CD14-positive monocyte (primary cell): ENCODE results near the gene ALDH7A1. TPM values are rescaled to one million over a fixed set of nuclear protein-coding genes. Genes with fewer than 3 reads are reported as not detected.

Experiments
- DNase-seq, 3 donors: peaks; one replicate each; pipeline ENCODE4 v3.0.0-alpha.2; 2011 to 2022
- H2AFZ ChIP-seq: 2 replicates; pipeline ENCODE4 v1.6.0; 2012; ENCODE audit warnings: mild to moderate bottlenecking, low read depth, low read length, inconsistent platforms; ENCODE audit not compliant: insufficient read depth, poor library complexity, severe bottlenecking
- H3K27ac ChIP-seq, 2 donors: 1 replicate in 1 of 2; 2 replicates in 1 of 2; pipeline ENCODE4 v1.5.1; 2012 to 2013; ENCODE audit warnings: low read length in 2 of 2, control low read depth in 1 of 2, inconsistent platforms in 1 of 2, low read depth in 1 of 2, mild to moderate bottlenecking in 1 of 2
- H3K27me3 ChIP-seq, 2 donors: one replicate each; pipeline versions ENCODE4 v1.6.0 to v1.6.1; 2011 to 2013; ENCODE audit warnings: low read length in 2 of 2; ENCODE audit not compliant: control insufficient read depth in 2 of 2, insufficient read depth in 2 of 2
- H3K36me3 ChIP-seq, 2 donors: replicated peaks in 1 of 2; 1 replicate in 1 of 2; 2 replicates in 1 of 2; pipeline versions ENCODE4 v1.5.1 to v1.6.1; 2012 to 2013; ENCODE audit warnings: low read length in 2 of 2, control low read depth in 1 of 2, inconsistent platforms in 1 of 2, mild to moderate bottlenecking in 1 of 2; ENCODE audit not compliant: insufficient read depth in 2 of 2, control insufficient read depth in 1 of 2
- H3K4me1 ChIP-seq, 2 donors: 1 replicate in 1 of 2; 2 replicates in 1 of 2; pipeline versions ENCODE4 v1.5.1 to v1.6.1; 2012 to 2013; ENCODE audit warnings: low read length in 2 of 2, control low read depth in 1 of 2, inconsistent platforms in 1 of 2, mild to moderate bottlenecking in 1 of 2, moderate library complexity in 1 of 2; ENCODE audit not compliant: insufficient read depth in 2 of 2, control insufficient read depth in 1 of 2
- H3K4me2 ChIP-seq: replicated peaks from 2 replicates; pipeline ENCODE3; 2012; ENCODE audit warnings: low read length, moderate library complexity, mild to moderate bottlenecking; ENCODE audit not compliant: poor library complexity, severe bottlenecking; ENCODE audit errors: extremely low read depth
- H3K4me3 ChIP-seq, 3 experiments: fragments of 200-600 bp in 1 of 3; sonication (generic) in 1 of 3; replicated peaks in 1 of 3; 1 replicate in 2 of 3; 2 replicates in 1 of 3; pipeline ENCODE4 v1.5.1; 2011 to 2013; ENCODE audit warnings: low read length in 3 of 3, mild to moderate bottlenecking in 3 of 3, control low read depth in 2 of 3, low read depth in 2 of 3, inconsistent platforms in 1 of 3, moderate library complexity in 1 of 3
- H3K79me2 ChIP-seq: 2 replicates; pipeline ENCODE4 v1.6.0; 2012; ENCODE audit warnings: mild to moderate bottlenecking, control low read depth, inconsistent platforms, low read length, moderate library complexity; ENCODE audit not compliant: insufficient read depth
- H3K9ac ChIP-seq: 2 replicates; pipeline ENCODE4 v1.6.0; 2017; ENCODE audit warnings: low read length, mild to moderate bottlenecking; ENCODE audit not compliant: insufficient read depth, poor library complexity, severe bottlenecking
- H3K9me3 ChIP-seq, 2 donors: replicated peaks in 1 of 2; 1 replicate in 1 of 2; 2 replicates in 1 of 2; pipeline versions ENCODE4 v1.5.1 to v1.6.1; 2012 to 2013; ENCODE audit warnings: low read length in 2 of 2, control low read depth in 1 of 2; ENCODE audit not compliant: control insufficient read depth in 1 of 2, insufficient read depth in 1 of 2
- H4K20me1 ChIP-seq: 2 replicates; pipeline ENCODE4 v1.6.0; 2012; ENCODE audit warnings: mild to moderate bottlenecking, low read length, control low read depth, moderate library complexity; ENCODE audit not compliant: insufficient read depth
- H3K27ac Mint-ChIP-seq, 7 donors: one replicate each; pipeline ENCODE4 v1.8.0; 2020; ENCODE audit warnings: mild to moderate bottlenecking in 7 of 7, mixed read lengths in 7 of 7, moderate library complexity in 6 of 7, inconsistent platforms in 2 of 7
- H3K27me3 Mint-ChIP-seq, 3 donors: one replicate each; pipeline ENCODE4 v1.8.0; 2021 to 2022; ENCODE audit warnings: low read depth in 3 of 3, mild to moderate bottlenecking in 3 of 3, mixed read lengths in 3 of 3, moderate library complexity in 3 of 3, inconsistent platforms in 1 of 3
- H3K36me3 Mint-ChIP-seq, 2 donors: one replicate each; pipeline ENCODE4 v1.8.0; 2020; ENCODE audit warnings: mixed read lengths in 2 of 2, inconsistent platforms in 1 of 2, mild to moderate bottlenecking in 1 of 2
- H3K4me1 Mint-ChIP-seq: one replicate; pipeline ENCODE4 v1.8.0; 2020; ENCODE audit warnings: mild to moderate bottlenecking, mixed read lengths
- H3K4me3 Mint-ChIP-seq, 2 donors: one replicate each; pipeline ENCODE4 v1.8.0; 2020; ENCODE audit warnings: mild to moderate bottlenecking in 2 of 2, mixed read lengths in 2 of 2, moderate library complexity in 1 of 2
- H3K9me3 Mint-ChIP-seq, 7 donors: one replicate each; pipeline ENCODE4 v1.8.0; 2020 to 2022; ENCODE audit warnings: mixed read lengths in 7 of 7, mild to moderate bottlenecking in 6 of 7, moderate library complexity in 6 of 7, inconsistent platforms in 2 of 7
- WGBS: methylation state at CpG from one replicate; pipeline ENCODE4 v1.1.5; 2013; ENCODE audit warnings: missing lambda C conversion rate; ENCODE audit not compliant: insufficient coverage; 5-methylcytosine and 5-hydroxymethylcytosine counted together
- intact Hi-C, 2 donors: fragments of 100-400 bp; cut with micrococcal nuclease; formaldehyde crosslinking; loops; one replicate each; pipeline versions ENCODE4 v1.15.0 to v1.15.1; 2023
- polyA plus RNA-seq, 3 donors: library from polyadenylated mRNA; depleted of rRNA in 1 of 3; unstranded in 2 of 3; stranded (reverse) in 1 of 3; fragments of 300-500 nt in 2 of 3; fragments of >200 nt in 1 of 3; fragmentation: Illumina TruSeq in 2 of 3; gene quantifications; 1 replicate in 2 of 3; 2 replicates in 1 of 3; pipeline ENCODE4 v1.2.3, GENCODE V29; 2012 to 2021
- TF ChIP-seq, protein P1 (sequence below): fragments of 200-600 bp; IDR thresholded peaks from one replicate; pipeline ENCODE4 v1.8.0; 2022; ENCODE audit warnings: antibody characterized with exemption, mild to moderate bottlenecking

Gene ALDH7A1
- polyA plus RNA-seq, 3 donors = 0.44 to 0.67 (median 0.59) TPM

DNA sequence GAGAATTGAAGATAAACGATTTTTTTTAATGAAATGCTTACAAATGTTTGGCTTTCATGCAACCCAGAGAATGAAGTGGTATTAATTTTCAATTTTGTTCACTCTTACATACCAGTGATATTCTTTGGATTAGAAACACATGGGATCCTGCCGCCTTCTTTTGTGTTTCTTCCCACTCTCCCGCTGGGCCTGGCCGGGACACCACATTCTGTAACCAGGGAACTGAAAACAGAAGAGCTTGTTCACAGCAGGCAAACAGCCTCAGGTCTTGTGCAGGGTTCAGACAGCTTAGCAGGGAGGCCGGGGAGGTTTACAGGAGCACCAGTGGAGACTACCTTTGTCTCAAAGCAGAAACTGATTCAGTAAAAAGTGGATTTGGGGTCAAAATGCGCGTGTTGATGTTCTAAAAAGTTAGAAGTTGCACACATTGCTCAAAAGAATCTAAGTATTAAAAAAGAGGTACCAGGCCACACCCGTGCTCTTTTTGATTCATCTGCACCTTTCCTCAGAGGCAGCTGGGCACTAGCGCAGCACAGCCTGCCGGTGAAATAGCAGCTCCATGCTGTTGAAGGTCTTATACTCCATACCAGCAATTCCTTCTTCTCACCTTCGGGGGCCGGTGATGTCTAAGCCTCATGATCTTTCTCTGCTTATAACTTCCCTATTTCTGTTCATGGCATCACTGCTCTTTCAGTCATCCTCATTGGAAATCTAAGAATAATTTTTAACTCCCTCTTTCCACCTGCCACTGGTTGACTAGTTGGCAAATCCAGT is 104.7 kb downstream of the ALDH7A1 start:
- Mint-ChIP-seq H3K4me3 (no peak overlapping the region), H3K4me1 (no peaks in the 10 kb centered on the region), H3K36me3 (peaks cover 4 to 12% of the 10 kb centered on the region in 2 donors), H3K27me3 (peaks cover 0 to 3% (median 0%) of the 10 kb centered on the region in 3 donors), H3K9me3 (no peaks in the 10 kb centered on the region), H3K27ac (no peak overlapping the region)
- no peaks in the 10 kb centered on the region for H3K79me2 ChIP-seq
- no peaks in the 10 kb centered on the region for H3K4me1 ChIP-seq
- H3K27ac ChIP-seq = no peak overlapping the region
- no peaks in the 10 kb centered on the region for H3K9me3 ChIP-seq
- no peaks in the 10 kb centered on the region for H4K20me1 ChIP-seq
- no peak overlapping the region for H3K9ac ChIP-seq
- intact Hi-C loops = no loop called here
- TF ChIP-seq, protein P1, sequence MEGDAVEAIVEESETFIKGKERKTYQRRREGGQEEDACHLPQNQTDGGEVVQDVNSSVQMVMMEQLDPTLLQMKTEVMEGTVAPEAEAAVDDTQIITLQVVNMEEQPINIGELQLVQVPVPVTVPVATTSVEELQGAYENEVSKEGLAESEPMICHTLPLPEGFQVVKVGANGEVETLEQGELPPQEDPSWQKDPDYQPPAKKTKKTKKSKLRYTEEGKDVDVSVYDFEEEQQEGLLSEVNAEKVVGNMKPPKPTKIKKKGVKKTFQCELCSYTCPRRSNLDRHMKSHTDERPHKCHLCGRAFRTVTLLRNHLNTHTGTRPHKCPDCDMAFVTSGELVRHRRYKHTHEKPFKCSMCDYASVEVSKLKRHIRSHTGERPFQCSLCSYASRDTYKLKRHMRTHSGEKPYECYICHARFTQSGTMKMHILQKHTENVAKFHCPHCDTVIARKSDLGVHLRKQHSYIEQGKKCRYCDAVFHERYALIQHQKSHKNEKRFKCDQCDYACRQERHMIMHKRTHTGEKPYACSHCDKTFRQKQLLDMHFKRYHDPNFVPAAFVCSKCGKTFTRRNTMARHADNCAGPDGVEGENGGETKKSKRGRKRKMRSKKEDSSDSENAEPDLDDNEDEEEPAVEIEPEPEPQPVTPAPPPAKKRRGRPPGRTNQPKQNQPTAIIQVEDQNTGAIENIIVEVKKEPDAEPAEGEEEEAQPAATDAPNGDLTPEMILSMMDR = no peak
- H3K4me2 ChIP-seq = no peak overlapping the region
- no peak overlapping the region for H2AFZ ChIP-seq
- WGBS = 96% methylated on average over 6 of the region's 12 CpGs
- H3K27me3 ChIP-seq = no peaks in the 10 kb centered on the region
- DNase-seq = no peak
- H3K36me3 ChIP-seq = no peaks in the 10 kb centered on the region
- no peak overlapping the region for H3K4me3 ChIP-seq

DNA sequence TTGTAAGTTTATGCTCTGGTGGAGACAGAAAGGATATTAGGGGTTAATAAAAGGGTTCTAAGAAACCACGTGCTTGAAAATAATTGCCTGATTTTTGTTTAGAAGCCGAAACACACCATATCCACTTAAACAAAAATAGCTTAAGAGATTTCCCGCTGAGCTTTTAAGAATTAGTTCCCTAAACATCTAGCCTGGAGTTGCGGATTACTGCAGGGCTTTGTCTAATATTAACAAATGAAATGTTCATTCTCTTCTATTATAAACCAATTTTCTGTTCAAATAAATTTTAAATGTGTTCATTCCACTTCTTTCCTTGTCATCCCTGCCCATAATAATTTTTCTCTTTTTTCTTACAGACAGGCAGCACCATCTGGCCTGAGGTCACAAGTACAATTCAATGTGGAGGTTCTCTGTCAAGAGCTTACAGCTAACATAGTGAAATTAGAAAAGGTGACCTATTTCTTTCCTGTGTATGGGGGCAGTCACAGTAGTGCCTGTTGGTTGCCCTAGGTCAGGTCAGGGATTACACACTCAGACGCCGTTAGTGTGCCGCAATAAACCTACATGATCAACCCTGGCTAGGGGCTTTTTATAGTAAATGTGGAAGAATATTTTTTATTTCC is 106.5 kb downstream of the ALDH7A1 start:
- H3K4me1 ChIP-seq = no peaks in the 10 kb centered on the region
- H3K9me3 ChIP-seq = no peaks in the 10 kb centered on the region
- intact Hi-C loops = no loop called here
- no peak overlapping the region for H3K4me3 ChIP-seq
- no peak overlapping the region for H2AFZ ChIP-seq
- no peaks in the 10 kb centered on the region for H4K20me1 ChIP-seq
- Mint-ChIP-seq H3K9me3 (no peaks in the 10 kb centered on the region), H3K27ac (no peak overlapping the region), H3K36me3 (peaks cover 4 to 15% of the 10 kb centered on the region in 2 donors), H3K4me1 (no peaks in the 10 kb centered on the region), H3K4me3 (no peak overlapping the region), H3K27me3 (peaks cover 0 to 3% (median 0%) of the 10 kb centered on the region in 3 donors)
- TF ChIP-seq, protein P1 = no peak
- no peaks in the 10 kb centered on the region for H3K79me2 ChIP-seq
- no CpG with 5 or more reads among the region's 7 CpGs for WGBS
- H3K9ac ChIP-seq = no peak overlapping the region
- no peak for DNase-seq
- no peaks in the 10 kb centered on the region for H3K27me3 ChIP-seq
- H3K36me3 ChIP-seq = peaks cover 0 to 2% of the 10 kb centered on the region in 2 donors
- no peak overlapping the region for H3K27ac ChIP-seq
- H3K4me2 ChIP-seq = no peak overlapping the region
